ENCODE results near the gene PLEKHH2. TPM values are rescaled to one million over a fixed set of nuclear protein-coding genes. Genes with fewer than 3 reads are reported as not detected.
"Not testable (repeated sequence)": the region's sequence is repeated elsewhere in the genome, so short reads cannot be mapped to it uniquely, and the experiment has no call there.

PLEKHH2 gene
- total RNA-seq, 2 experiments from 2014 or later = 0.35 to 0.48 TPM

DNA sequence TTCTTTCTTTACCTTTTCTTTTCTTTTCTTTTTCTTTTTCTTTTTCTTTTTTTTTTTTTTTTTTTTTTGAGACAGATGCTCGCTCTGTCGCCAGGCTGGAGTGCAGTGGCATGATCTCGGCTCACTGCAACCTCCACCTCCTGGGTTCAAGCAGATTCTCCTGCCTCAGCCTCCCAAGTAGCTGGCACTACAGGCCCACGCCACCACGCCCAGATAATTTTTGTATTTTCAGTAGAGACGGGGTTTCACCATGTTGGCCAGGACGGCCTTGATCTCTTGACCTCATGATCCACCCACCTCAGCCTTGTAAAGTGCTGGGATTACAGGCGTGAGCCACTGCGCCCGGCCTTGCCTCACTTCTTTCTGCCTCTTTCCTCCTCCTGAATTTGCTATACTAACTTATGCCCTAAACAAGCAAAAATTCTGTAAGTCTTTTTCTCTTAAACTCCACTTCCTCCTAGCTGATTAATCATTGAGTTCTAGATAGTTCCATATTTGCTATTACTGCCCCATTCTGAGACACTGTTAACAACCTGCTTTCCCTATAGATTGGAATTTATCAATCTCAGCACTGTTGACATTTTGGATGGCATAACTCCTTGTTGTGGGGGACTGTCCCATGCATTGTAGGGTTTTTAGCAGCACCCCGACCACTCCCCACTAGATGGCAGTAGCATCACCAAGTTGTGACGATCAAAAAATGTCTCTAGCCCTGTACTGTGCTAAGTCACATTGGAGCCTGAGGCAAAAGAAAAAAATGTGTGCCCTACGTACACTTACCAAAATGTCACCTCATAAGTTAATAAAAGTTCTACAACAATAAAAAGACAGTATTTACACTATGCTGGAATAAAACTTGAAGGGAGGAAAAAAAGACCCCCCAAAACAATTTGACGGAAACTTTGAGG, 24.8 kb upstream of the PLEKHH2 start:
- Mint-ChIP-seq H3K27ac (no peak overlapping the region), H3K9me3 (no peaks in the 10 kb centered on the region), H3K36me3 (ENCODE audit: low read depth) (no peaks in the 10 kb centered on the region), H3K4me1 (peaks cover 2% of the 10 kb centered on the region), H3K4me3 (no peak overlapping the region), H3K27me3 (peaks cover 5% of the 10 kb centered on the region)
- POLR2A ChIA-PET = interaction anchor here (1.5 kb wide), 1 partner anchor 16 kb away, joined by 4 read pairs; the partner anchor contains the start of gene THADA
- CTCF ChIA-PET = interaction anchor here (0.7 to 3.1 kb wide), 3 partner anchors 8 to 771 kb away, joined by 3 to 32 read pairs (median 4); partner anchors contain the start of gene THADA
- peak; percentile 72 for DNase-seq

DNA sequence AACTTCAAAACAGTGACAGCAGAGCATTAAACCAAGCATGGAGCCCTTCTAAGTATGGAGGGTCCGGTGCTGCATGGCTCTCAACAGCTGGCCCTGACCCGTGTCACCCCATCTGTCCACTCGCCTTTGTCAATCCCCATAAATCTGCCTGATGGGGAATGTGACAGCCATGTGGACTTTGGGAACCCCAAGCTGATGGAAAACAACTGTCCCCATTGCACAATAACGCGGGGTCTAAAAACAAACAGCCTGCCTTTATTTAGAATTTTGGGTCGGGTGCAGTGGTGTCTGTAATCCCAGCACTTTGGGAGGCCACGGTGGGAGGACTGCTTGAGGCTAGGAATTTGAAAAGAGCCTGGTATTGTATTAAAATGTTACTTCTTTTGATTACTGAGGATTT, 24.1 kb upstream of the PLEKHH2 start:
- Mint-ChIP-seq H3K4me3 (no peak overlapping the region), H3K27me3 (peaks cover 5% of the 10 kb centered on the region), H3K4me1 (peaks cover 2% of the 10 kb centered on the region), H3K36me3 (ENCODE audit: low read depth) (no peaks in the 10 kb centered on the region), H3K9me3 (no peaks in the 10 kb centered on the region), H3K27ac (no peak overlapping the region)
- POLR2A ChIA-PET = no interaction called here
- DNase-seq = no peak
- CTCF ChIA-PET = interaction anchor here (1.2 kb wide), 1 partner anchor 265 kb away, joined by 3 read pairs; no protein-coding TSS in a partner anchor

DNA sequence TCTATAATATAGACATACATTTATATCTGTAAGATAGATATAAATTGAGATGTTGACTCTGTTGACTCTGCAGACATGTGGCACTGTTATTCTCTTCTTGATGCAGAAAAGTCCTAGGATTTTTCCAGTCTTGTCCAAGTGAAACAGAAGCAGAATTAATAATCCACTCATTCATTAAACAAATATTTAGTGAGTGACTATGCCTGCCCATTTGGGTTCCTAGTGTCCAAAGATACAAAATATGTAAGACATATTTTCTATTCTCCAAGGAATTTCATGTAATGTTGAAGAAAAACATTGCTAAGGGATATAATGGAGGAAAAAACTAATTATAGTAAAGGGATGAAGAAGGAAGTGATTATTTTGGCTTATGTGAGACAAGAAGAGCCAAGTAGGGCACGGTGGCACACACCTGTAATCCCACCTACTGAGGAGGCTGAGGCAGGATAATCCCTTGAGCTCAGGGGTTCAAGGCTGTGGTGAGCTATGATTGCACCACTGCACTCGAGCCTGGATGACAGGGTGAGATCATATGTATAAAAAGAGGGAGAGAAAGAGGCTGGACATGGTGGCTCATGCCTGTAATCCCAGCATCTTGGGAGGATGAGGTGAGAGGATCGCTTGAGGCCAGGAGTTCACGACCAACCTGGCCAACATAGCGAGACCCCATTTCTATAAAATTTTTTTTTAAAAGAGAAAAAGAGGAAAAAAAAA, 19.9 kb upstream of the PLEKHH2 start:
- peaks cover 21% of the 10 kb centered on the region for H3K27me3 Mint-ChIP-seq
- no peaks in the 10 kb centered on the region for H3K36me3 Mint-ChIP-seq (ENCODE audit: low read depth)
- no peak for DNase-seq
- no peak overlapping the region for H3K27ac Mint-ChIP-seq
- no peak overlapping the region for H3K4me3 Mint-ChIP-seq
- ChIA-PET POLR2A (no interaction called here), CTCF (interaction anchor here (2.4 kb wide), 1 partner anchor 12 kb away, joined by 9 read pairs; no protein-coding TSS in a partner anchor)
- peaks cover 2% of the 10 kb centered on the region for H3K4me1 Mint-ChIP-seq
- no peaks in the 10 kb centered on the region for H3K9me3 Mint-ChIP-seq

DNA sequence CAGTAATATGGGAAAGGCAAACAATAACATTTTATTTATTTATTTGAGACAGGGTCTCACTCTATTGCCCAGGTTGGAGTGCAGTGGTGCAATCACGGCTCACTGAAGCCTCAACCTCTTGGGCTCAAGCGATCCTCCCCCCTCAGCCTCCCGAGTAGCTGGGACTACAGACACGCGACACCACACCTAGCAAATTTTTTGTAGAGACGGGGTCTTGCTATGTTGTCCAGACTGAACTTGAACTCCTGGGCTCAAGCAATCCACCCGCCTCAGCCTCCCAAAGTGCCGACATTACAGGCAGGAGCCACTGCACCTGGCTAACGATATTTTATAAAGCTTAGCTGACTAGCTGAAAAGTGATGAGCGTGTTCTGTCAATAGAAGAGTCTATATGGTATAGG, 17.5 kb upstream of the PLEKHH2 start:
- POLR2A ChIA-PET = no interaction called here
- CTCF ChIA-PET = interaction anchor here (1.5 kb wide), 1 partner anchor 8 kb away, joined by 3 read pairs; no protein-coding TSS in a partner anchor

DNA sequence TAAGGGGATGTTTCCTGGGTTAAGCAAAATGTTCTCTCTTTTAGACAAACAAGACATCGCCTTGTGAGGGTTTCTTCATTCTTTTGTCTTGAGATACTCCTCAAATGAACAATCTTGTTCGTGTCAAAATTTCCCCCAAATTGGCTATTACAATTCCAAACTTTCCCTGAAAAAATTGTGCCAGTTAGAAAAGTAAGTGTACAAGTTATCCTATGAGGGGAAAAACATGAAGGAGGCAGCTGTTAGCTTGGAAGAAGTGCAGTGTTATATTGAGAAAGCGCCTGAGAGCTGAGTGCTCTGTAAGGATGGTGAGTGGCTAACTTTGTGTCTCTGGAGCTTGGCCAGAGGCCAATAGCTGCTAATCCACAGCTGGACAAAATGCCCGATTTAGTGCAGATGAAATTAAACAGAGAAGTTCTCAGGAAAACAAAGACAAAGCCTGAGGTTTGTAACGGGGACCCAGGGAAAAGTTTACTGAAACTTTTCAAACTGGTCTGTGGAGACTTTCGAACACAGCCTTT, 14.1 kb upstream of the PLEKHH2 start:
- Mint-ChIP-seq H3K9me3 (no peaks in the 10 kb centered on the region), H3K27ac (no peak overlapping the region), H3K36me3 (ENCODE audit: low read depth) (no peaks in the 10 kb centered on the region), H3K27me3 (peaks cover 41% of the 10 kb centered on the region), H3K4me1 (no peaks in the 10 kb centered on the region), H3K4me3 (no peak overlapping the region)
- no peak for DNase-seq
- POLR2A ChIA-PET = no interaction called here
- CTCF ChIA-PET = no interaction called here

More for the DNA sequence above, 17.5 kb upstream of the PLEKHH2 start:
- H3K9me3 Mint-ChIP-seq = no peaks in the 10 kb centered on the region
- no peak for DNase-seq
- no peaks in the 10 kb centered on the region for H3K36me3 Mint-ChIP-seq (ENCODE audit: low read depth)
- no peak overlapping the region for H3K4me3 Mint-ChIP-seq
- H3K27me3 Mint-ChIP-seq = peaks cover 36% of the 10 kb centered on the region
- no peaks in the 10 kb centered on the region for H3K4me1 Mint-ChIP-seq
- no peak overlapping the region for H3K27ac Mint-ChIP-seq

DNA sequence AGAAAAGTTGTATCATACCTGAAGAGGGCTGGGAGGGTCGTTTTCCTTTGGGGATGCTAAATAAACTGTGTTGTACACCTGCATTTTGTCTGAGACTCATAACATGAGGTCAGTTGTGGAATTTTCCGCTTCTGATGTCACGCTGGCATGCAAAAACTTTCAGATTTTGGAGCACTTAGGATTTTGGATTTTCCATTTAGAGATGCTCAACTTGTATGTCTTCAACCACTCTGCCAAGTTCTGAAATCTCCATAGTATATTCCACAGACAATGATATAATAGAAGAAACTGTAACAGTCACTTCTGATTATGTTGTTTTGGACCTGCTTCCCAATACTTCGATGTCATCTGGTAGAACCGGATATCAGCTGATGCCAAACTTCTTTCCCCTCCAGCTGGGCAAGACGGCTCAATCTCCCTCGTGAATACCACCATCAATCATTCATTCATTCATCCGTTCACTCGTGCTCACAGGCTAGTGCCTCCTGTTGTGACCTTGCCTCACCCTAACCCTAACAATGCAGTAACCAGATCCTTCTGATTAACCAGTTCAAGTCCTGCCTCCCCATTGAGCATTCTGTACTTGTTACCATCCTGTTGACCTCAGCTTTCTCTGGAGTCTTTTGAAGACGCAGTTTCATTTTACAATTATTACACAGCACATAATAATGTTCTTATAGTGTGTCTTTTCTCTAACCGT, 5.3 kb upstream of the PLEKHH2 start:
- Mint-ChIP-seq H3K4me1 (peaks cover 8% of the 10 kb centered on the region), H3K4me3 (no peak overlapping the region), H3K27ac (no peak overlapping the region), H3K36me3 (ENCODE audit: low read depth) (no peaks in the 10 kb centered on the region), H3K9me3 (no peaks in the 10 kb centered on the region), H3K27me3 (peaks cover 63% of the 10 kb centered on the region)
- ChIA-PET POLR2A (no interaction called here), CTCF (no interaction called here)
- no peak for DNase-seq

DNA sequence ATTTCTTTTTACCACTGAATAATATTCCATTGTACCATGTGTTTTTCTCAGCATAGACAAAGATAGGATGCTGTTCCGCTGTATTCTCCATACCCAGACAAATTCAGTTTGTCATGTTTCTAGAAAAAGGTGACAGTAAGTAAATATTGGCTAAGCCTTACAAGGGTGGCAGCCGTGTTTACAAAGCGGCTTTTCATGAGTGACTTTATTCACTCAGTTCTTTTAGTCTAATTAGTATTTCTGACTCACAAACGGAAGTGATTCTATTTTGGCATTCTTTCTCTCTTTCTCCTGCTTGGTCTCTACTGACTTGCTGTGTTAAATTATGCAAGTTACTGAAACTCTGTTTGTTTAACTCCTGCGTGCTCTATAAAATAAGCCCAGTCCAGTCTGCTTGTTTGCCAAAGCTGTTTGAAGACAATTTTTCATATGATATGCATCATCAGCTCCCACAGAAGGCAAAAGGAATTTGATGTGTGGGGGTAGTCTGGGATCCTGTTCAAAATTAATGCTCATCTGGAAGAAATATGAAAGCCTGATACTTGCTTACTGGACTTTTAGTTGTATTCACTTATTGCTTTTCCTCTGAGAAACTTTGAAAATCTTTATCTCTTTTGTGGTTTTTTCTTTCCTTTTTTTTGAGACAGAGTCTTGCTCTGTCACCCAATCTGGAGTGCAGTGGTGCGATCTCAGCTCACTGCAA, 2.3 kb upstream of the PLEKHH2 start:
- H3K4me3 Mint-ChIP-seq = no peak overlapping the region
- DNase-seq = no peak
- H3K36me3 Mint-ChIP-seq (ENCODE audit: low read depth) = no peaks in the 10 kb centered on the region
- peaks cover 63% of the 10 kb centered on the region for H3K27me3 Mint-ChIP-seq
- CTCF ChIA-PET = interaction anchor here (0.7 to 1.3 kb wide), 2 partner anchors 28 to 57 kb away, joined by 3 to 4 read pairs; no protein-coding TSS in a partner anchor
- POLR2A ChIA-PET = no interaction called here
- H3K27ac Mint-ChIP-seq = no peak overlapping the region
- H3K4me1 Mint-ChIP-seq = peaks cover 13% of the 10 kb centered on the region
- no peaks in the 10 kb centered on the region for H3K9me3 Mint-ChIP-seq

DNA sequence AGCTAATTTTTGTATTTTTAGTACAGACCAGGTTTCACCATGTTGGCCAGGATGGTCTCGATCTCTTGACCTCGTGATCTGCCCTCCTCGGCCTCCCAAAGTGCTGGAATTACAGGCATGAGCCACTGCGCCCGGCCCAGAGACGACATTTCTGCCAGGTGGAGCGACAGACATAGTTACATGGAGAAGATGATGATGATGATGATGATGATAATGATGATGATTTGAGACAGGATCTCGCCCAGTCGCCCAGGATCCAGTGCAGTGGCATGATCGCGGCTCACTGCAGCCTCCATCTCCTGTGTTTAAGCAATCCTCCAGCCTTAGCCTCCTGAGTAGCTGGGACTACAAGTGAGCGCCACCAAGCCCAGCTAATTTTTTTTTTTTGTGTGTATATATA, 907 bp upstream of the PLEKHH2 start:
- DNase-seq; H3K36me3 Mint-ChIP-seq (ENCODE audit: low read depth); H3K27ac Mint-ChIP-seq; H3K4me3 Mint-ChIP-seq; H3K9me3 Mint-ChIP-seq: not testable (repeated sequence)
- Mint-ChIP-seq H3K4me1 (peaks cover 13% of the 10 kb centered on the region), H3K27me3 (peaks cover 56% of the 10 kb centered on the region)
- ChIA-PET CTCF (interaction anchor here (1.3 to 1.4 kb wide), 2 partner anchors 59 kb away, joined by 3 to 4 read pairs; no protein-coding TSS in a partner anchor), POLR2A (interaction anchor here (1.1 to 1.2 kb wide), 2 partner anchors 39 to 826 kb away, joined by 3 read pairs; no protein-coding TSS in a partner anchor)

DNA sequence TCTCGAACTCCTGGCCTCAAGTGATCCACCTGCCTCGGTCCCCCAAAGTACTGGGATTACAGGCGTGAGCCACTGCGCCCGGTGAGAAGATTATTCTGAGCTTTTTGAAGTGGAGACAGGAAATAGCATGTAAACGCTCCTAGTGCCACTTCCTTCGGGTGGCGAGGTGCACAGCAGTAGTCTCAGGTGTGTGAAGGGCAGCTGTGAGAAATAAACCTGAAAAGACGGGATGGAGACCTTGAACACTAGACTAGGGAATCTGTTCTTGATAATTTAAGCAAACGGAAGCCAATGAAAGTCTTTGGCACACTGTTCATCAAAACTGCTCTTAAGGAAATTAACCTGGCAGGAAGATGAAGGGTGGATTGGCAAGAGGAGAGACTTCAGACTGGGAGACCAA, 439 bp upstream of the PLEKHH2 start:
- Mint-ChIP-seq H3K4me3 (peak overlapping the region; percentile 77), H3K4me1 (peaks cover 13% of the 10 kb centered on the region), H3K27me3 (peaks cover 51% of the 10 kb centered on the region), H3K9me3 (no peaks in the 10 kb centered on the region), H3K27ac (peak overlapping the region; percentile 42), H3K36me3 (ENCODE audit: low read depth) (no peaks in the 10 kb centered on the region)
- CTCF ChIA-PET = interaction anchor here (0.7 to 1.4 kb wide), 3 partner anchors 28 to 60 kb away, joined by 3 to 4 read pairs (median 3); no protein-coding TSS in a partner anchor
- POLR2A ChIA-PET = interaction anchor here (1.0 to 1.4 kb wide), 4 partner anchors 39 to 826 kb away, joined by 3 to 4 read pairs (median 3); partner anchors contain the start of gene THADA
- no peak for DNase-seq

DNA sequence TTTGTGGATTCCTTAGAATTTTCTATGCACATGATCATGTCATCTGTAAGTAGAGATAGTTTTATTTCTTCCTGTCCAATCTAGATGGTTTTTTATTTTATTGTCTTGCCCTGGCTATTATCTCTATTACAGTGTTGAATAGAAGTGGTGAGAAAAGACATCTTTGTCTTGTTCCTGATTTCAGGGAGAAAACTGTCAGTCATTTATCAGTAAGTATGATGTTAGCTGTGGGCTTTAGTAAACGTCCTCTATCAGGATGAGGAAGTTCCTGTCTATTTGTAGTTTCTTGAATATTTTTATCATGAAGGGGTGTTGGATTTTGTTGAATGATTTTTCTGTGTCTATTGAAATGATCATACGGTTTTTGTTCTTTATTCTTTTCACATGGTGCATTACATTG, 5.3 kb downstream of the PLEKHH2 start:
- Mint-ChIP-seq H3K4me1 (peaks cover 3% of the 10 kb centered on the region), H3K4me3 (no peak overlapping the region), H3K27me3 (peaks cover 24% of the 10 kb centered on the region), H3K36me3 (ENCODE audit: low read depth) (no peaks in the 10 kb centered on the region), H3K9me3 (no peaks in the 10 kb centered on the region), H3K27ac (no peak overlapping the region)
- POLR2A ChIA-PET = no interaction called here
- CTCF ChIA-PET = no interaction called here
- no peak for DNase-seq

DNA sequence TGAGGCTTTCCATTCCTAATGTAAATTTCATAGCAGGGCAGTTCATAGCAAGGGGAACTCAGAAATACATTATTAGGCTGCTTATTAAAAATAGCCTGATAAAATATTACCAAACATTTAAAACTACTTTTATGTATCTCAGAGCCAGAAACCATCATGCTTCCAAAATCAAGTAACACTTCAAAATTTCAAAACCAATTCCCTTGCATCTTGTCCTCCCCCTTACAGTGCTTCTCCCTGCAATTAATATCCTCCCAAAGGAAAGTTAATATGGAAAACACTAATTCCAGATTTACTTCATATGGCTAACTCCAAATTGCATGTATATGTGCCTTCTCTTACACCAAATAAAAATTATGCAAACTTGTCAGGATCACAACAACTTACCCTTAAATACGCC, 6.6 kb downstream of the PLEKHH2 start:
- Mint-ChIP-seq H3K4me1 (no peaks in the 10 kb centered on the region), H3K27me3 (peaks cover 20% of the 10 kb centered on the region), H3K27ac (no peak overlapping the region), H3K36me3 (ENCODE audit: low read depth) (no peaks in the 10 kb centered on the region), H3K9me3 (no peaks in the 10 kb centered on the region), H3K4me3 (no peak overlapping the region)
- no peak for DNase-seq
- POLR2A ChIA-PET = no interaction called here
- CTCF ChIA-PET = no interaction called here

DNA sequence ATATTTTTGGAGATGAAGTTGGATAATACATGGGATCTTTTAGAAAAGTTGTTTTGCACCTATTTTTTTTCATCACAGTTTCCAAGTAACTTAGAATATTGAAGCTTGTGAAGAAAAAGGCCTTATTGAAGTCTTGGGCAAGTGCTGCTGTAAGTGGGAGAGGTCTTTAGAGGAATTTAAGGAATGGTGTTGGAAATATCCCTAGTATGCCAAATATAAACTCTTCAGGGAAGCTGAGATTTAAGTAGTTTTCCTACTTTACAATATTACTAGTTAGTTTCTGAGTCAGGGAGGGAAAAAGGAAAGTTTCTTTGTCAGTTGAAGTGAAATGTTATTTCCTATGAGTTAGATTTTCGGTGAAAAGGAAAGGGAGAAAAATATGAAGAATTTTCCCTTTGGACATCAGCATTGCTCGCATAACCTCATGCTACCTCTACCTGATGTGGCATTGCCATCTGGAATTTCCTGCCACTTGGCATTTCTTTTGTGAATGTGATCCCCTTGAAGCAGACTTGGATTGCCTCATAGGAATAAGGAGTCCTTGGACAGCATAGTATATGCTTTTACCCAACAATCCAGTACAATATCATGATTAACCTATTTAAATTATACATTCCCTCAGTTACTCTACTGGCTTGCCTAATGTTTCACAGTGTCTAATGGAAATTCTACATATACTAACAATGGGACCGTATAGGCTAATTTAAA, 12.1 kb downstream of the PLEKHH2 start:
- Mint-ChIP-seq H3K4me3 (no peak overlapping the region), H3K4me1 (no peaks in the 10 kb centered on the region), H3K27ac (no peak overlapping the region), H3K36me3 (ENCODE audit: low read depth) (no peaks in the 10 kb centered on the region), H3K9me3 (no peaks in the 10 kb centered on the region), H3K27me3 (peaks cover 27% of the 10 kb centered on the region)
- ChIA-PET CTCF (no interaction called here), POLR2A (no interaction called here)
- DNase-seq = no peak

Measured in activated CD4-positive, alpha-beta memory T cell treated with anti-CD3 and anti-CD28 coated beads, Interleukin-2, amount 10 ng/mL, durations not matched to agents 7 days and 5 days (primary cell).